ENCODE results near the gene PDZK1IP1.
"Not testable (repeated sequence)": the region's sequence is repeated elsewhere in the genome, so short reads cannot be mapped to it uniquely, and the experiment has no call there.

PDZK1IP1 gene

GRCh38 chr1:47196622-47197021 lies 6.8 kb upstream of the PDZK1IP1 start:
- TF ChIP-seq CTCF (conservative IDR thresholded peaks at IDR 0.05; ENCODE audit: low read depth, low read length), result no peak
- no peak for DNase-seq (ENCODE audit: low read depth)
- H3K4me3 ChIP-seq (ENCODE audit: low read length), result no peak overlapping the region

- DNase-seq (ENCODE audit: low read depth); H3K4me3 ChIP-seq (ENCODE audit: low read length): not testable (repeated sequence)
Measured at GRCh38 chr1:47195981-47196380, 6.1 kb upstream of the PDZK1IP1 start.

- H3K4me3 ChIP-seq (ENCODE audit: low read length), result no peak overlapping the region
- DNase-seq (ENCODE audit: low read depth), result no peak
- no peak for TF ChIP-seq CTCF (conservative IDR thresholded peaks at IDR 0.05; ENCODE audit: low read depth, low read length)
Measured at GRCh38 chr1:47194311-47194710, 4.5 kb upstream of the PDZK1IP1 start.

GRCh38 chr1:47193496-47193895 lies 3.7 kb upstream of the PDZK1IP1 start:
- DNase-seq (ENCODE audit: low read depth); H3K4me3 ChIP-seq (ENCODE audit: low read length): not testable (repeated sequence)

- TF ChIP-seq CTCF (conservative IDR thresholded peaks at IDR 0.05; ENCODE audit: low read depth, low read length), result peak; percentile 99
- DNase-seq (ENCODE audit: low read depth), result no peak
- no peak overlapping the region for H3K4me3 ChIP-seq (ENCODE audit: low read length)
Measured at GRCh38 chr1:47192458-47193384, 2.9 kb upstream of the PDZK1IP1 start.

- no peak for DNase-seq (ENCODE audit: low read depth)
- H3K4me3 ChIP-seq (ENCODE audit: low read length), result no peak overlapping the region
- TF ChIP-seq CTCF (conservative IDR thresholded peaks at IDR 0.05; ENCODE audit: low read depth, low read length), result no peak
Measured at GRCh38 chr1:47191940-47192457, 2.2 kb upstream of the PDZK1IP1 start.

GRCh38 chr1:47190857-47191256 lies 1.0 kb upstream of the PDZK1IP1 start:
- no peak for DNase-seq (ENCODE audit: low read depth)
- no peak overlapping the region for H3K4me3 ChIP-seq (ENCODE audit: low read length)
- no peak for TF ChIP-seq CTCF (conservative IDR thresholded peaks at IDR 0.05; ENCODE audit: low read depth, low read length)

GRCh38 chr1:47190509-47190855 lies 646 bp upstream of the PDZK1IP1 start:
- no peak overlapping the region for H3K4me3 ChIP-seq (ENCODE audit: low read length)
- no peak for TF ChIP-seq CTCF (conservative IDR thresholded peaks at IDR 0.05; ENCODE audit: low read depth, low read length)
- no peak for DNase-seq (ENCODE audit: low read depth)
